ENCODE results near the gene EXOC6. TPM values are rescaled to one million over a fixed set of nuclear protein-coding genes. Genes with fewer than 3 reads are reported as not detected.
"Not testable (repeated sequence)": the region's sequence is repeated elsewhere in the genome, so short reads cannot be mapped to it uniquely, and the experiment has no call there.

Gene EXOC6
- total RNA-seq, 1 donor from 2014 or later = 14.2 TPM

- H3K9me3 Mint-ChIP-seq = no peaks in the 10 kb centered on the region
- H3K27me3 Mint-ChIP-seq = peaks cover 8% of the 10 kb centered on the region
- DNase-seq = no peak
- no peaks in the 10 kb centered on the region for H3K36me3 Mint-ChIP-seq (ENCODE audit: low read depth)
- H3K27ac Mint-ChIP-seq = no peak overlapping the region
- no peak overlapping the region for H3K4me3 Mint-ChIP-seq
- no peaks in the 10 kb centered on the region for H3K4me1 Mint-ChIP-seq
- intact Hi-C loops (cut with micrococcal nuclease) = no loop called here
These were observed 242.3 kb downstream of the EXOC6 start for GRCh38 chr10:93090619-93091018.

DNA sequence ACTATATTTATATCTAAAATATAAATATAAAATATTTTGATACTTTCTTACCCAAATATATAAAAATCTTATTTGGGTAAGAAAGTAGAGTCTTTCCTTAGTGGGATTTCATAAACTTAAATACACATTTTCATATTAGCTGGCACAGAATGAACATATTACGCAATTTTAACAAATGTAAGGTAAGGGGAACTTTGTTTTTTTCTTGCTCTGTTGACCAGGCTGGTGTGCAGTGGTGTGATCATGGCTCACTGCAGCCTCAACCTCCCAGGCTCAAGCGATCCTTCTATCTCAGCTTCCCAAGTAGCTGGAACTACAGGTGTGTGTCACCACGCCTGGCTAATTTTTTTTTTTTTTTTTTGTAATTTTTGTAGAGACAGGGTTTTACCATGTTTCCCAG, 243.6 kb downstream of the EXOC6 start:
- H3K27me3 Mint-ChIP-seq = peaks cover 8% of the 10 kb centered on the region
- no peaks in the 10 kb centered on the region for H3K9me3 Mint-ChIP-seq
- no peak for DNase-seq
- no peak overlapping the region for H3K4me3 Mint-ChIP-seq
- no peak overlapping the region for H3K27ac Mint-ChIP-seq
- H3K36me3 Mint-ChIP-seq (ENCODE audit: low read depth) = no peaks in the 10 kb centered on the region
- intact Hi-C loops (cut with micrococcal nuclease) = no loop called here
- H3K4me1 Mint-ChIP-seq = no peaks in the 10 kb centered on the region

GRCh38 chr10:93095225-93095624, 246.9 kb downstream of the EXOC6 start:
- H3K27me3 Mint-ChIP-seq = peaks cover 9% of the 10 kb centered on the region
- intact Hi-C loops (cut with micrococcal nuclease) = no loop called here
- no peaks in the 10 kb centered on the region for H3K36me3 Mint-ChIP-seq (ENCODE audit: low read depth)
- DNase-seq = no peak
- H3K4me1 Mint-ChIP-seq = no peaks in the 10 kb centered on the region
- H3K27ac Mint-ChIP-seq = no peak overlapping the region
- H3K9me3 Mint-ChIP-seq = no peaks in the 10 kb centered on the region
- no peak overlapping the region for H3K4me3 Mint-ChIP-seq

DNA sequence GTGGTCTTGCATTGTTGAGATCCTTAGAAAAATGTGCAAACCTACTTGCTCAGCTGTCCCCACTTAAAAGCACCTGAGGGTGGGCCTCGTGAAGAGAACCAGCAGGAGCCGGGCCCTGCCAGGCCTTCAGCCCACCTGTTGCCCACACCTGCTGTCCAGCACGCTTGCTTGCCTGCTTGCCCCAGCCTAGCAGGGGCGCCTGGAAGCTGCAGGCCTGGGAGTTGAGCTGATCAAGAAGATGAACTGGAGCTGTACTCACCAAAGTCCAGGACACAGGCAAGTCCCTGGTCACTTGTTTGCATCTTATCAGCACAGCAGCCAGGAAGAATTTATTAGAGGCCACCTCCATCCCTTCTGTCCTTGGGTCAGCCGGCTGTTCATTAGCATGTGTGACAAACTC, 248.6 kb downstream of the EXOC6 start:
- H3K27me3 Mint-ChIP-seq = peaks cover 12% of the 10 kb centered on the region
- no peaks in the 10 kb centered on the region for H3K4me1 Mint-ChIP-seq
- no peaks in the 10 kb centered on the region for H3K9me3 Mint-ChIP-seq
- intact Hi-C loops (cut with micrococcal nuclease) = no loop called here
- H3K27ac Mint-ChIP-seq = no peak overlapping the region
- H3K36me3 Mint-ChIP-seq (ENCODE audit: low read depth) = no peaks in the 10 kb centered on the region
- no peak overlapping the region for H3K4me3 Mint-ChIP-seq
- DNase-seq = no peak

DNA sequence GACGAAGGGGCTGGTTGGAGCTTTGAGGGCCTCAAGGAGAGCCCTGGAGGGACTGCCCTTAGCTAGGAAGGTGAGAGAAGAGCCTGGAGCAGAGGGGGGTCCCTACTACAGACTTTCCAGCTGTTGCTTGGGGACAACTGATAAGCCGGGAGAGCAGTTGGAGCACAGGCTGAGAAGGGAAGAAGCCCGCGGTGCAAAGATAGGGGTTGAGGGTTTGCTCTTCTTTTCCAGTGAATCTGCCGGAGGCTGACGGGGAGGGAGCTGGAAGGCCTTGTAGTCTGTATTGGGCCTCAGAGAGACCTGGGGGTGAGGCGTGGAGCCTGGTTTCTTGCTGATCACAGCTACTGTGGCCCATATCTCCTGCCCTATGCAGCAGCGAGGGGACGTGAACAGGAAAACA, 249.1 kb downstream of the EXOC6 start:
- H3K36me3 Mint-ChIP-seq (ENCODE audit: low read depth) = no peaks in the 10 kb centered on the region
- no peak overlapping the region for H3K4me3 Mint-ChIP-seq
- intact Hi-C loops (cut with micrococcal nuclease) = no loop called here
- H3K4me1 Mint-ChIP-seq = no peaks in the 10 kb centered on the region
- no peak overlapping the region for H3K27ac Mint-ChIP-seq
- H3K9me3 Mint-ChIP-seq = no peaks in the 10 kb centered on the region
- peaks cover 12% of the 10 kb centered on the region for H3K27me3 Mint-ChIP-seq
- DNase-seq = no peak

- Mint-ChIP-seq H3K9me3 (no peaks in the 10 kb centered on the region), H3K4me3 (no peak overlapping the region), H3K4me1 (no peaks in the 10 kb centered on the region), H3K27me3 (peaks cover 13% of the 10 kb centered on the region), H3K27ac (no peak overlapping the region), H3K36me3 (ENCODE audit: low read depth) (no peaks in the 10 kb centered on the region)
- DNase-seq = no peak
- intact Hi-C loops (cut with micrococcal nuclease) = no loop called here
These were observed 250.5 kb downstream of the EXOC6 start for GRCh38 chr10:93098816-93099215.

DNA sequence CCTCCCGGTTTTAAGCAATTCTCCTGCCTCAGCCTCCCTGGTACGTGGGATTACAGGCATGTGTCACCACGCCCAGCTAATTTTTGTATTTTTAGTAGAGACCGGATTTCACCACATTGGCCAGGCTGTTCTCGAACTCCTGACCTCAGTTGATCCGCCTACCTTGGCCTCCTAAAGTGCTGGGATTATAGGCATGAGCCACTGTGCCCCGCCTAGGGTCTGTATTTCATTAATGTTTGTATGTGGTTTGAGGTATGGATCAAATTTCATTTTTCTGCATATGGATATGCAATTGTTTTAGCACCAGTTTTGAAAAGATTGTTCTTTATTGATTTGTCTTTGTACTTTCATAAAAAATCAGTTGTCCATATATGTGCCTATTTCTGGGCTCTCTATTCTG, 251.3 kb downstream of the EXOC6 start:
- DNase-seq = no peak
- intact Hi-C loops (cut with micrococcal nuclease) = no loop called here

GRCh38 chr10:93101148-93101547, 252.8 kb downstream of the EXOC6 start:
- H3K36me3 Mint-ChIP-seq (ENCODE audit: low read depth); intact Hi-C loops (cut with micrococcal nuclease); H3K27ac Mint-ChIP-seq; H3K4me3 Mint-ChIP-seq; H3K4me1 Mint-ChIP-seq; DNase-seq; H3K9me3 Mint-ChIP-seq: not testable (repeated sequence)
- H3K27me3 Mint-ChIP-seq = peaks cover 14% of the 10 kb centered on the region

More for the DNA sequence above, 251.3 kb downstream of the EXOC6 start:
- no peaks in the 10 kb centered on the region for H3K9me3 Mint-ChIP-seq
- H3K4me3 Mint-ChIP-seq = no peak overlapping the region
- H3K4me1 Mint-ChIP-seq = no peaks in the 10 kb centered on the region
- peaks cover 14% of the 10 kb centered on the region for H3K27me3 Mint-ChIP-seq
- H3K36me3 Mint-ChIP-seq (ENCODE audit: low read depth) = no peaks in the 10 kb centered on the region
- no peak overlapping the region for H3K27ac Mint-ChIP-seq

DNA sequence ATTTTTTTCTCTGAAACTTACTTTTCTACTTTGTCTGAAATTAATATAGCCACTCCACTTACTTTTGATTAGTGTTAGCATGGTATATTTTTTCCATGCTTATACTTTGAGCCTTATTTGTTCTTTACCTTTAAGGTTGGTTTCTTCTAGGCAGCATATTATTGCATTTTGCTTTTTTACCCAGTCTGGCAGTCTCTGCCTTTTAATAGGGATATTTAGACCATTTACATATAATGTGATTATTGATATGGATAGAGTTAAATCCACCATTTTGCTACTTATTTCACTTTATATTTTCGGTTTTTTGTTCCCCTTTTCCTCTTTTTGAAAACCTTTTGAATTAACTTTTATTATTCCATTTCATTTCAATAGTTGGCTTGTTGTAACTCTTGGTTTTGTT, 255.6 kb downstream of the EXOC6 start:
- Mint-ChIP-seq H3K4me3 (no peak overlapping the region), H3K27me3 (peaks cover 11% of the 10 kb centered on the region), H3K36me3 (ENCODE audit: low read depth) (no peaks in the 10 kb centered on the region), H3K9me3 (no peaks in the 10 kb centered on the region), H3K27ac (no peak overlapping the region), H3K4me1 (no peaks in the 10 kb centered on the region)
- intact Hi-C loops (cut with micrococcal nuclease) = no loop called here
- DNase-seq = no peak

- no peak for DNase-seq
- Mint-ChIP-seq H3K4me3 (no peak overlapping the region), H3K4me1 (no peaks in the 10 kb centered on the region), H3K27ac (no peak overlapping the region), H3K9me3 (no peaks in the 10 kb centered on the region), H3K36me3 (ENCODE audit: low read depth) (no peaks in the 10 kb centered on the region), H3K27me3 (peaks cover 7% of the 10 kb centered on the region)
- intact Hi-C loops (cut with micrococcal nuclease) = no loop called here
These were observed 258.3 kb downstream of the EXOC6 start for GRCh38 chr10:93106631-93107072.

Other genes with a start within 250 kb of the EXOC6 start
- gene HHEX, start 158.6 kb upstream of the EXOC6 start, total RNA-seq = 0.19 and 0.31 TPM in 2 replicates
- gene CYP26C1, start 212.3 kb downstream of the EXOC6 start, total RNA-seq = 0.07 and 0.12 TPM in 2 replicates
- gene CYP26A1, start 225.4 kb downstream of the EXOC6 start, total RNA-seq = not detected in 2 replicates

Measured in activated CD4-positive, alpha-beta T cell treated with anti-CD3 and anti-CD28 coated beads, Interleukin-2, amount 10 ng/mL, durations not matched to agents 24 days and 14 days (primary cell).